ENCODE measurements around the gene CLINT1.

DNA sequence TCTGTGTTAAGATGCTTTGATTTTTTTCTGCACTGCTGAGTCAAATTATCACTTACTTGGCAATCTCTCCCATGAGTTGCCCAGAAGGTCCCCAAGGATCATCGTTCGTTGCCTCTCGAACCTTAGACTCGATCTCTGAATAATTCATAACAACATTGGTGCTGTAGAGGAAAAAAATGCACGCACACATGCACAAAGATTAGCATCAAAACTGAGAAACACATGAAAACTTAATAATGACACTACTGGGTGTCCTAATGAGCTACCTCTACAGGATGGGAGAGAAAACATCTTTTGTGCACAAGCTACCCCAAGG lies 41.6 kb downstream of the CLINT1 start:
- TF ChIP-seq GATA2 (IDR thresholded peaks at IDR 0.05; ENCODE audit: low read depth, low read length) = no peak
- TF ChIP-seq GATA3 (IDR thresholded peaks at IDR 0.05; ENCODE audit: low read depth, low read length) = no peak
